Cardiac fibroblast (primary cell): ENCODE data around the gene EMP2.

ENCODE experiments used
- DNase-seq, 2 donors: peaks; one replicate each; pipeline versions ENCODE4 v3.0.0 to v3.0.0-alpha.2; 2010; ENCODE audit warnings: low read depth in 2 of 2
- H3K4me3 ChIP-seq, 2 donors: replicated peaks in 1 of 2; 1 replicate in 1 of 2; 2 replicates in 1 of 2; pipeline ENCODE4 v1.5.1; 2011; ENCODE audit warnings: low read depth in 2 of 2, low read length in 2 of 2, mild to moderate bottlenecking in 2 of 2, moderate library complexity in 1 of 2
- TF ChIP-seq, protein P1 (sequence below): IDR thresholded peaks from one replicate; pipeline ENCODE4 v1.5.1; 2011; ENCODE audit warnings: low read depth, mild to moderate bottlenecking, low read length, inconsistent platforms

The EMP2 gene

DNA sequence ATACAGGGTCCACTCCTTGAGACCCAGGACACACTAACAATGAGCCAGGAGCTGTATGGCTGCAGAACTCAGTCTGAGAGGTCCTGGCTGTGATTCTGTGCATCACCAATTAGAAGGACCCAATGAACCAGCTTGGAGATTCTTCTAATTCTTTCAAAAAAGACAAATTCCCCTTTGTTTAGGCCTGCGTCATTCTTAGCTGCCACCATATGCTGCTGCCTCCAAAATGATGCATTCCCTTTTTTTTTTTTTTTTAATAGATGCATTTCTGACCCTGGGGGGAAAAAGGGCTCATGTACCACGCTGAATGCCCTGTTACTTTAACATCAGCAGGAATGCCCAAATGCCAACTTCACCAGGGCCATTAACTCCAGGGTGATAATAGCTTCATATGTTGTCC, 28.5 kb downstream of the EMP2 start:
- no peak for DNase-seq
- TF ChIP-seq, protein P1, sequence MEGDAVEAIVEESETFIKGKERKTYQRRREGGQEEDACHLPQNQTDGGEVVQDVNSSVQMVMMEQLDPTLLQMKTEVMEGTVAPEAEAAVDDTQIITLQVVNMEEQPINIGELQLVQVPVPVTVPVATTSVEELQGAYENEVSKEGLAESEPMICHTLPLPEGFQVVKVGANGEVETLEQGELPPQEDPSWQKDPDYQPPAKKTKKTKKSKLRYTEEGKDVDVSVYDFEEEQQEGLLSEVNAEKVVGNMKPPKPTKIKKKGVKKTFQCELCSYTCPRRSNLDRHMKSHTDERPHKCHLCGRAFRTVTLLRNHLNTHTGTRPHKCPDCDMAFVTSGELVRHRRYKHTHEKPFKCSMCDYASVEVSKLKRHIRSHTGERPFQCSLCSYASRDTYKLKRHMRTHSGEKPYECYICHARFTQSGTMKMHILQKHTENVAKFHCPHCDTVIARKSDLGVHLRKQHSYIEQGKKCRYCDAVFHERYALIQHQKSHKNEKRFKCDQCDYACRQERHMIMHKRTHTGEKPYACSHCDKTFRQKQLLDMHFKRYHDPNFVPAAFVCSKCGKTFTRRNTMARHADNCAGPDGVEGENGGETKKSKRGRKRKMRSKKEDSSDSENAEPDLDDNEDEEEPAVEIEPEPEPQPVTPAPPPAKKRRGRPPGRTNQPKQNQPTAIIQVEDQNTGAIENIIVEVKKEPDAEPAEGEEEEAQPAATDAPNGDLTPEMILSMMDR = no peak
- no peak overlapping the region for H3K4me3 ChIP-seq

DNA sequence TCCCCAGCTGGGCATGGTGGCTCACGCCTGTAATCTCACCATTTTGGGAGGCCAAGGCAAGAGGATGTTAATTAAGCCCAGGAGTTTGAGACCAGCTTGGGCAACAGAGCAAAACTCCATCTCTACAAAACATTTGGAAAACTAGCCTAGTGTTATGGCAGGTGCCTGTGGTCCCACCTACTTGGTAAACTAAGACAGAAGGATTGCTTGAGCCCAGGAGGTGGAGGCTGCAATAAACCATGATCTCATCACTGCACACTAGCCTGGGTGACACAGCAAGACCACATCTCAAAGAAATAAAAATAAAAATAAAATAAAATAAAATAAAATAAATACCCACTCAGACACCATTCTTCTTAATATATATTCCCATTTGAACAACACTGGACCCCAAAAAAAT, 32.0 kb downstream of the EMP2 start:
- H3K4me3 ChIP-seq = no peak overlapping the region
- DNase-seq = no peak
- TF ChIP-seq, protein P1 = no peak

DNA sequence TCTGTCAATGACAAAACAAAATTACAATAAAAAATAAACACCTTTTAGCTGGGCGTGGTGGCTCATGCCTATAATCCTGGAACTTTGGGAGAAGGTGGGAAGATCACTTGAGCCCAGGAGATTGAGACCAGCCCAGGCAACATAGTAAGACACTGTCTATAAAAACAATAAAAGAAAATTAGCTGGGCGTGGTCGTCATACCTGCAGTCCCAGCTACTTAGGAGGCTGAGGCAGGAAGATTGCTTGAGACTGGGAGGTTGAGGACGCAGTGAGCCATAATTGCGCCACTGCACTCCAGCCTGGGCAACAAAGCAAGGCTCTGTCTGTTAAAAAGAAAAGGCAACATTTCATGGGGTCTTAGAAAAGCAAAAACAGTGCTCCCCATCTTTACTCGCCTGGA, 32.7 kb downstream of the EMP2 start:
- TF ChIP-seq, protein P1 = no peak
- no peak for DNase-seq

DNA sequence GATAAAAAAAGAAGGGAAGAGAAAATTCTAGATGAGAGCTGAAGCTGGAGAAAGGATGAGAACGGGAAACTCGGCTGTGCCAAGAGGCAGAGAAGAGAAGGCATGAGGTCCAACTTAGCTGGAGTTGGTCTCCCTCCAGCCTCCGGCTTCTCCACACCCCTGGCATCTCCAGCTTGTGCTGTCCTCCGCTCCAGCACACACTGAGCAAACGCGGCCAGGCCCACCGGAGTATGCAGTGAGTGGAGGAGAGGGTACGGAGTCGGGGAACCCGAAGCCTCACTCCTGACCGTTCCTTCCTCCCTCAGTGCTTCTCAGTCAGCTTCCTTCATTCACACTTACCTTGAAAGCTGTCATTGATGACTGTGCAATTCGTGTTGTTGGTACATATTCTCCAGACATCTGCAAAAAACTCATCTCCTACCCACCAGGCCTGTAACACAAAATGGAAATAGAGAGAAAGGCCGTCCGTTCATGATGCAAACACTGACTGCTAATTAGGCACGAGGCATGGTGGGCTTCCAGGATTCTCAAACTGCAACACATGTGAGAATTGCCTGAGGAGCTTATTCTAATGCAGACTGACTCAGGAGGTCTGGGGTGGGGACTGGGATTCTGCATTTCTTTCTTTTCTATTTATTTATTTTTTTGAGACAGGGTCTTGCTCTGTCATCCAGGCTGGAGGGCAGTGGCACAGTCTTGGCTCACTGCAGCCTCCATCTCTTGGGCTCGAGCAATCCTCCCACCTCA, 37.0 kb downstream of the EMP2 start:
- TF ChIP-seq, protein P1 = no peak
- H3K4me3 ChIP-seq = no peak overlapping the region
- no peak for DNase-seq

More for the DNA sequence above, 32.7 kb downstream of the EMP2 start:
- H3K4me3 ChIP-seq = no peak overlapping the region

DNA sequence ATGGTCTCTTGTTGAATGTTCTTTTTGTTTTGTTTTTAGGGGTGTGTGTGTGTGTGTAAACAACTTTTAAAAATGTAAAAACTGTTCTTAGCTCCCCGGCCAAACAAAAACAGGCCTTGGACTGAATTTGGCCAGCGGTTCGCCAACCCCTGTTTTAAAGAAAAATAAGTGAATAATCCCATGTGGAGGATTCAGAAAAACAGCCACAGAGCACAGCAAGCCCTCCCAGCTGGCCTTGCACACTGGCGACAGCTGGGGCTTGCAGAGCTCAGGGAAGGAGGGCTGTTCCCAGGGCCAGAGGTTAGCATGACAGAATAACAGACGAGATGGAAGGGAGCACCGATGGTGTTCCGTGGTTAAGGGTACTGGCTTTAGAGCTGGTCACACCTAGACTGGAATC, 39.0 kb downstream of the EMP2 start:
- no peak overlapping the region for H3K4me3 ChIP-seq
- no peak for DNase-seq
- TF ChIP-seq, protein P1 = no peak

DNA sequence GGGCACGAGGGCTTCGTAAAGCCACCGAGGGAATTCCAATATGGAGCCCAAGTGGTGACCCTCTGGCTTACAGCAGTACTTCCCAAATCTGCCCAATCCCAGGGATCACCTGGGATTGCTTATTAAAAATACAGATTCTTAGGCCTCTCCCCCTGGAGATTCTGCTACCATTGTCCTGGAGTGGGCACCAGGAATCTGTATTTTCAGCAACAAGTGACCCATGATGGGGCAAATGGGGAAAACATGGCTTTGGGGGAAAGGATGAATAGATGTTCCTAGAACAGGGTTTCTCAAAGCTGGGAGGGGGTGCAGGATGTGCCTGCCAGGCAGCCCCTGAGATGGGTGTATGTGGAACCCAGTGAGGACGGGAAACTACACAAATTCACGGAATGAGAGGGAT, 40.6 kb downstream of the EMP2 start:
- no peak for DNase-seq
- TF ChIP-seq, protein P1 = no peak
- no peak overlapping the region for H3K4me3 ChIP-seq

DNA sequence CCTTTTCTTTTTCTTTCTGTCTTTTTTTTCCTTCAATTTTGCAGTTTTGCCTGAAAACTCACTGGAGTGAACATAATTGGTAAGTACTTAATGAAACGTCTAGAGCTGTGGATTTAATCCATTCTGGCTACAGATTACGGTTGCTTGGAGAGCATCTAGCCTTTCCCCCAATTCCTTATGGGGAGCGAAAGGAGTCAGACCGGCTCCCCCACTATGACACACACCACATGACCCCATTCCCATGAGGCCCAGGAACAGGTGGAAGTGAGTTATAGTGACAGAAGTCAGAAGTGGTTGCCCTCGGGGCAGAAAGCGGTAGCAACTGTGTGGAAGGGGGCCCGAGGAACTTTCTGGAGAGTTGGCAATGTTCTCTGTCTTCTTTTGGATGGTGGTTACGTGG, 41.2 kb downstream of the EMP2 start:
- H3K4me3 ChIP-seq = no peak overlapping the region
- DNase-seq = no peak
- TF ChIP-seq, protein P1 = no peak
